SU-DHL-6 (cell line): ENCODE data around the gene WSCD2.

Source experiments
- H2AFZ ChIP-seq: fragments of 200-600 bp; sonication (generic); 2 replicates; pipeline ENCODE4 v1.6.1; 2014; ENCODE audit warnings: low read depth, mild to moderate bottlenecking, moderate library complexity, mixed read lengths, antibody characterized with exemption, low read length; ENCODE audit not compliant: severe bottlenecking
- H3F3A ChIP-seq: fragments of 200-600 bp; shearing (Covaris generic); 2 replicates; pipeline ENCODE4 v1.6.0; 2016; ENCODE audit warnings: antibody characterized with exemption, mild to moderate bottlenecking; ENCODE audit not compliant: insufficient read depth
- H3K27ac ChIP-seq: fragments of 200-600 bp; sonication (generic); 2 replicates; pipeline ENCODE4 v1.5.1; 2016; ENCODE audit warnings: low read depth, mild to moderate bottlenecking, low read length, moderate library complexity, mixed read lengths
- H3K27me3 ChIP-seq: fragments of 200-600 bp; sonication (generic), shearing (Covaris generic); 2 replicates; pipeline ENCODE4 v1.6.0; 2014; ENCODE audit warnings: mild to moderate bottlenecking, low read length
- H3K36me3 ChIP-seq: fragments of 200-600 bp; sonication (generic); 2 replicates; pipeline ENCODE4 v1.6.1; 2014; ENCODE audit warnings: mild to moderate bottlenecking, low read length, mixed read lengths
- H3K4me2 ChIP-seq: fragments of 300-600, 200-600 bp; shearing (Covaris generic), sonication (generic); 2 replicates; pipeline ENCODE4 v1.6.0; 2014; ENCODE audit warnings: low read length, low read depth, mild to moderate bottlenecking; ENCODE audit not compliant: poor library complexity, severe bottlenecking
- H3K4me3 ChIP-seq: fragments of 200-600 bp; sonication (generic); 2 replicates; pipeline ENCODE4 v1.5.1; 2014; ENCODE audit warnings: antibody characterized with exemption, low read length, mild to moderate bottlenecking, mixed read lengths; ENCODE audit not compliant: insufficient read depth, poor library complexity, severe bottlenecking
- H3K79me2 ChIP-seq: fragments of 200-600 bp; sonication (generic); 2 replicates; pipeline ENCODE4 v1.6.1; 2014; ENCODE audit warnings: mild to moderate bottlenecking, low read length, moderate library complexity; ENCODE audit not compliant: insufficient read depth
- H3K9ac ChIP-seq: fragments of 200-600 bp; sonication (generic); 2 replicates; pipeline ENCODE4 v1.7.0; 2014; ENCODE audit warnings: mild to moderate bottlenecking, low read length
- H3K9me2 ChIP-seq: fragments of 200-600 bp; sonication (generic); replicated peaks from 2 replicates; pipeline ENCODE4 v1.6.1; 2014; ENCODE audit warnings: low read length; ENCODE audit not compliant: insufficient read depth
- H3K9me3 ChIP-seq: fragments of 200-600 bp; sonication (generic); 2 replicates; pipeline ENCODE4 v1.6.1; 2014; ENCODE audit warnings: low read length, mixed read lengths; ENCODE audit not compliant: insufficient read depth
- H4K20me1 ChIP-seq: fragments of 200-600 bp; sonication (generic); 2 replicates; pipeline ENCODE4 v1.6.1; 2014; ENCODE audit warnings: low read depth, mild to moderate bottlenecking, antibody characterized with exemption, low read length, moderate library complexity, mixed read lengths
- EZH2phosphoT487 ChIP-seq: fragments of 200-600 bp; sonication (generic), shearing (Covaris generic); conservative IDR thresholded peaks from 2 replicates; pipeline ENCODE4 v1.6.1; 2018; ENCODE audit warnings: mild to moderate bottlenecking, antibody characterized with exemption, low read length, moderate library complexity, mixed read lengths
- TF ChIP-seq, protein P1 (sequence below): fragments of 200-600 bp; sonication (generic); IDR thresholded peaks from one replicate; pipeline ENCODE4 v1.5.1; 2017; ENCODE audit warnings: antibody characterized with exemption, mild to moderate bottlenecking, low read length, moderate library complexity; ENCODE audit not compliant: insufficient read depth, poor library complexity, severe bottlenecking

WSCD2 gene

DNA sequence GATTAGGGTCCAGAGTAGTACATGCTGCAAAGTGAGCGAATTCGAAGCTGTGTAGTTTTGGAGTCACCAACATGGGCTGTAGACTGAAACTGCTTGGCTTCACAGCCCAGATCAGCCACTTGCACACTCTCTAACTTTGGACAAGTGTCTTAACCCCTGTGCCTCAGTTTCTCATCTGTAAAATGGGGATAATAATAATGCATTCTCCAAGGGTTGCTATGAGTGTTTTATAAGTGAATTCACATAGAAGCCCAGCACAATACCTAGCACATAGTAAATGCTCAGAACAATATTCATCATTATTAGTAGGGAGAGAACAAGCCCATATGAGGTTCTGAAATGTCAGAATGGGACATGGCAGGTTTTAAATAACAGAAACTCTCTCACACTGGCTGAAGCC, 10.4 kb downstream of the WSCD2 start:
- Histone ChIP-seq H3K4me3 (no peak overlapping the region), H3K36me3 (no peaks in the 10 kb centered on the region), H2AFZ (no peak overlapping the region), H3K27ac (no peak overlapping the region), H3K9me2 (no peaks in the 10 kb centered on the region), H3K9me3 (no peaks in the 10 kb centered on the region), H3F3A (no peaks in the 10 kb centered on the region), H3K27me3 (no peaks in the 10 kb centered on the region), H3K9ac (no peak overlapping the region), H3K79me2 (no peaks in the 10 kb centered on the region), H3K4me2 (no peak overlapping the region), H4K20me1 (no peaks in the 10 kb centered on the region)
- TF ChIP-seq EZH2phosphoT487: no peak
- TF ChIP-seq, protein P1, sequence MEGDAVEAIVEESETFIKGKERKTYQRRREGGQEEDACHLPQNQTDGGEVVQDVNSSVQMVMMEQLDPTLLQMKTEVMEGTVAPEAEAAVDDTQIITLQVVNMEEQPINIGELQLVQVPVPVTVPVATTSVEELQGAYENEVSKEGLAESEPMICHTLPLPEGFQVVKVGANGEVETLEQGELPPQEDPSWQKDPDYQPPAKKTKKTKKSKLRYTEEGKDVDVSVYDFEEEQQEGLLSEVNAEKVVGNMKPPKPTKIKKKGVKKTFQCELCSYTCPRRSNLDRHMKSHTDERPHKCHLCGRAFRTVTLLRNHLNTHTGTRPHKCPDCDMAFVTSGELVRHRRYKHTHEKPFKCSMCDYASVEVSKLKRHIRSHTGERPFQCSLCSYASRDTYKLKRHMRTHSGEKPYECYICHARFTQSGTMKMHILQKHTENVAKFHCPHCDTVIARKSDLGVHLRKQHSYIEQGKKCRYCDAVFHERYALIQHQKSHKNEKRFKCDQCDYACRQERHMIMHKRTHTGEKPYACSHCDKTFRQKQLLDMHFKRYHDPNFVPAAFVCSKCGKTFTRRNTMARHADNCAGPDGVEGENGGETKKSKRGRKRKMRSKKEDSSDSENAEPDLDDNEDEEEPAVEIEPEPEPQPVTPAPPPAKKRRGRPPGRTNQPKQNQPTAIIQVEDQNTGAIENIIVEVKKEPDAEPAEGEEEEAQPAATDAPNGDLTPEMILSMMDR: no peak

DNA sequence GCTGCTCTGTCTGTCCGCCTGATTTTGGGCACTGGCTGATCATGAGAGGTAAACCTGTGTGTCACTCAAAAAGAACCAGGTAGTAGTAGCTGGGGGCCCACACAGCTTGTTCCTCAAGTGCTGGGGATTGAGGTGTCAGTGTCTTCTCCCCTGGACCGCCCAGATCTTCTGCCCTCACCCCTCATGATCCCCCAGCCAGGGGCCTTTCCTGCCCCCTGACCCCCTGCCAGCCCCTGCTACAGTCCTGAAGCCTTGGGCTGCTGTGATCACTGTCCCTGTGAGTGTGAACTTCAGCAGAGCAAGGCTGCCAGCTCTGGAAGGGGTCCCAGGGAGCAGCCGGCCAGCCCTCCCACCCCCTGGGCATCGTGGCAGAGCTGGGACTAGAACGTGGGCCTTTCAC, 11.4 kb downstream of the WSCD2 start:
- H3K27ac ChIP-seq: no peak overlapping the region
- H3K4me2 ChIP-seq: no peak overlapping the region
- no peaks in the 10 kb centered on the region for H3K9me2 ChIP-seq
- no peak overlapping the region for H2AFZ ChIP-seq
- H4K20me1 ChIP-seq: no peaks in the 10 kb centered on the region
- H3K27me3 ChIP-seq: no peaks in the 10 kb centered on the region
- TF ChIP-seq, protein P1: no peak
- no peak for TF ChIP-seq EZH2phosphoT487
- no peaks in the 10 kb centered on the region for H3K9me3 ChIP-seq
- H3K9ac ChIP-seq: no peak overlapping the region
- no peaks in the 10 kb centered on the region for H3K79me2 ChIP-seq
- H3K36me3 ChIP-seq: no peaks in the 10 kb centered on the region
- no peak overlapping the region for H3K4me3 ChIP-seq
- H3F3A ChIP-seq: no peaks in the 10 kb centered on the region

DNA sequence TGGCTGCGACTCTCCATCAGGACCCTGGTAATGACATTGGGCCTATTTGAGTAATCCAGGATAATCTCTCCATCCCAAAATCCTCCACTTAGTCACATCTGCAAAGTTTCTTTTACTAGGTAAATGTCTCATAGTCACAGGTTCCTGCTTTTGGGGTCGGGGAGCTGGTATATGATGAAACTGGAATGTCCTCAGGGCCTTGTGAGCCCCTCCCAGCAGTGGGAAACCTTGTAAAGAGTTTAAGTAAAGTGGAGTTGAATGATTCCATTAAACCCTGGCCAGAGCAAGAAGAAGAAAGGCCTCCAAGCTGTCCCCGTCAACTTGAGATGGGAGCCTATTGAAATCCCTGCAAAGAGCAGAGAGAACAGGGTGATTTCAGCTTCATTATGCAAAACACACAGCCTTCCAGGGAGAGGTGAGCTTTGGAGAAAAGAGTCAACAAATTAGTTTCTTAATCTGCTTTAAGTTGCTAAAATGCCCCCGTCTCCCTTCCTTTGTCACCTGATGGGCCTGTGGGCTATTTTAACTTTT, 12.6 kb downstream of the WSCD2 start:
- Histone ChIP-seq H3K27me3 (no peaks in the 10 kb centered on the region), H3F3A (no peaks in the 10 kb centered on the region), H3K9ac (no peak overlapping the region), H3K27ac (no peak overlapping the region), H3K9me3 (no peaks in the 10 kb centered on the region), H3K36me3 (no peaks in the 10 kb centered on the region), H3K9me2 (no peaks in the 10 kb centered on the region), H2AFZ (no peak overlapping the region), H4K20me1 (no peaks in the 10 kb centered on the region), H3K4me3 (no peak overlapping the region), H3K79me2 (no peaks in the 10 kb centered on the region), H3K4me2 (no peak overlapping the region)
- TF ChIP-seq, protein P1: no peak
- TF ChIP-seq EZH2phosphoT487: no peak
